Kidney (tissue), 14 donors: ENCODE measurements around the gene PLEKHB1. TPM values are rescaled to one million over a fixed set of nuclear protein-coding genes. Genes with fewer than 3 reads are reported as not detected.

Experiments
- DNase-seq, 5 donors: peaks; one replicate each; pipeline ENCODE4 v3.0.0-alpha.2; 2013 to 2020
- FAIRE-seq: peaks from 2 replicates; lab custom pipeline; 2012; peaks lifted over from hg19 to GRCh38; lab: Jason Lieb, UNC
- H3K27ac ChIP-seq, 2 donors: one replicate each; pipeline ENCODE4 v1.7.0; 2013; ENCODE audit warnings: low read depth in 2 of 2, low read length in 2 of 2, inconsistent platforms in 1 of 2
- H3K27me3 ChIP-seq: one replicate; pipeline ENCODE4 v1.7.1; 2013; ENCODE audit warnings: low read length, inconsistent platforms; ENCODE audit not compliant: control insufficient read depth, insufficient read depth
- H3K36me3 ChIP-seq, 3 donors: one replicate each; pipeline versions ENCODE4 v1.7.0 to v1.7.1; 2013; ENCODE audit warnings: low read length in 3 of 3, control low read depth in 1 of 3, inconsistent platforms in 1 of 3; ENCODE audit not compliant: insufficient read depth in 3 of 3, control insufficient read depth in 2 of 3
- H3K4me1 ChIP-seq, 3 donors: one replicate each; pipeline versions ENCODE4 v1.7.0 to v1.7.1; 2013; ENCODE audit warnings: low read length in 3 of 3, inconsistent platforms in 1 of 3, low read depth in 1 of 3; ENCODE audit not compliant: control insufficient read depth in 2 of 3, insufficient read depth in 2 of 3
- H3K4me3 ChIP-seq, 3 donors: one replicate each; pipeline versions ENCODE4 v1.7.0 to v1.8.1; 2013; ENCODE audit warnings: low read length in 3 of 3, control low read depth in 1 of 3, inconsistent platforms in 1 of 3
- H3K9ac ChIP-seq, 3 donors: one replicate each; pipeline versions ENCODE4 v1.7.0 to v1.7.1; 2013; ENCODE audit warnings: low read length in 3 of 3, control low read depth in 1 of 3, inconsistent platforms in 1 of 3
- H3K9me3 ChIP-seq, 3 donors: one replicate each; pipeline versions ENCODE4 v1.7.0 to v1.7.1; 2013; ENCODE audit warnings: low read length in 3 of 3, control low read depth in 1 of 3, inconsistent platforms in 1 of 3; ENCODE audit not compliant: control insufficient read depth in 2 of 3, insufficient read depth in 1 of 3
- intact Hi-C: fragments of 100-400 bp; cut with DNase I; formaldehyde crosslinking; loops from one replicate; pipeline ENCODE4 v1.11.1; 2022
- polyA plus RNA-seq: library from polyadenylated mRNA; stranded (reverse); fragments of 350-450 nt; fragmentation: Illumina TruSeq; extraction: RNeasy Lipid Tissue Mini Kit (QIAGEN cat#74804); gene quantifications from one replicate; pipeline ENCODE4 v1.2.3, GENCODE V29; 2014; ENCODE audit warnings: low read depth, low replicate concordance; ENCODE audit not compliant: insufficient read depth
- total RNA-seq: library from RNA; stranded (reverse); fragmentation: NEBNext Ultra II Directional; extraction: Animal tissue kit (Norgen Biotek cat#: 25700); gene quantifications from one replicate; pipeline ENCODE4 v1.2.1, GENCODE V29; 2021
- TF ChIP-seq, protein P1 (sequence below): IDR thresholded peaks from 3 replicates; pipeline ENCODE4 v1.5.1; 2012; ENCODE audit warnings: mild to moderate bottlenecking, moderate library complexity, borderline replicate concordance; ENCODE audit not compliant: insufficient read depth; ENCODE audit errors: extremely low read depth
- donor health status: control.
- donor health status: control.
- donor health status: control.
- donor health status: control.
- donor health status: control.
- donor health status: DM: yes; HTN: yes; CAD: no.
- donor health status: Normal renal cell carcinoma (clear cell type).

Gene PLEKHB1
- total and polyA plus RNA-seq, 2 donors from 2014 or later: 21.0 to 30.4 TPM

DNA sequence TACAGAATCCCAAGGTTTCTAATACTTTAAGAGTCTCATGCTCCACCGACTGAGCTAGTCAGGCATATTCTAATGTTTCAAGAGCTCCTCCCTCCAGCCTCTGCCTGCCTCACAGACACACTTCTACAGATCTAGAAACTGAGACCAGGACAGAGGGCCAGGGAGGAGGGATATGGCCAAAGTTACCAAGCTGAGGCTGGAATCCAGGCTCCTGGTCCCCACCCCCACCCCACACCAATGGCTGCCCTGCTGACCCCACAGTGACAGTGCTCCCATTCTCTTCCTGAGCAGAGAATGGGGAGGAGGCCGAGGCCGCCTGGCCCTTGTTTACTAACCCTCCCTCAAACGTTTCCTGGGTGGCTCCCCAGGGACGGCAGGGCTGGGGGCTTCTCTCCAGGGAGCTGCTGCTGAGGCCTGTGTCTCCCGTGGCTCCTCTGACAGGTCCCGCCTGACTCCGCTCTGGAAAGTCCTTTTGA, 2.2 kb downstream of the PLEKHB1 start:
- H3K27ac ChIP-seq: no peak overlapping the region
- peak in 2 of 5 donors; percentile 39 to 52 for DNase-seq
- H3K9me3 ChIP-seq: no peaks in the 10 kb centered on the region
- H3K9ac ChIP-seq: no peak overlapping the region
- TF ChIP-seq, protein P1, sequence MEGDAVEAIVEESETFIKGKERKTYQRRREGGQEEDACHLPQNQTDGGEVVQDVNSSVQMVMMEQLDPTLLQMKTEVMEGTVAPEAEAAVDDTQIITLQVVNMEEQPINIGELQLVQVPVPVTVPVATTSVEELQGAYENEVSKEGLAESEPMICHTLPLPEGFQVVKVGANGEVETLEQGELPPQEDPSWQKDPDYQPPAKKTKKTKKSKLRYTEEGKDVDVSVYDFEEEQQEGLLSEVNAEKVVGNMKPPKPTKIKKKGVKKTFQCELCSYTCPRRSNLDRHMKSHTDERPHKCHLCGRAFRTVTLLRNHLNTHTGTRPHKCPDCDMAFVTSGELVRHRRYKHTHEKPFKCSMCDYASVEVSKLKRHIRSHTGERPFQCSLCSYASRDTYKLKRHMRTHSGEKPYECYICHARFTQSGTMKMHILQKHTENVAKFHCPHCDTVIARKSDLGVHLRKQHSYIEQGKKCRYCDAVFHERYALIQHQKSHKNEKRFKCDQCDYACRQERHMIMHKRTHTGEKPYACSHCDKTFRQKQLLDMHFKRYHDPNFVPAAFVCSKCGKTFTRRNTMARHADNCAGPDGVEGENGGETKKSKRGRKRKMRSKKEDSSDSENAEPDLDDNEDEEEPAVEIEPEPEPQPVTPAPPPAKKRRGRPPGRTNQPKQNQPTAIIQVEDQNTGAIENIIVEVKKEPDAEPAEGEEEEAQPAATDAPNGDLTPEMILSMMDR: no peak
- no peak for FAIRE-seq
- no peak overlapping the region for H3K4me3 ChIP-seq
- peaks cover 0 to 4% (median 0%) of the 10 kb centered on the region in 3 donors for H3K4me1 ChIP-seq
- H3K36me3 ChIP-seq: no peaks in the 10 kb centered on the region
- H3K27me3 ChIP-seq: peaks cover 3% of the 10 kb centered on the region
- intact Hi-C loops: no loop called here

DNA sequence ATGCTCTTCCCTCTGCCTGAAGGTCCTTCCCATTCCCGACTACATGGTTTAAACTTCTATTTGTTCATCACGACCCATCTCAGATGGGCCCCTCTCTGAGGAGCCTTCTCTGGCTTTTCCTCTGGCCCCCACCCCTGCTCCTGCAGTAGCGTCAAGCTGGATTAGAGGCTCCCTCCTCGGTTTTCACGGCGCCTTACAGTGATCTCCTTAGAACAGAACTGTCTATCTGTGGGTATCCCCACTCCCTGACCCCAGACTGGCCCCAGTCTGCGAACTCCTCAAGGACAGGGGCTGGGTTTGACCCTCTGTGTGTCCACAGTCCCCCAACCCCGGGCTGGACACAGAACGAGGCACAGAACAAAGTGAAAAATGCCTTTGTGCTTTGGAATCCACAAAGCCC, 2.8 kb downstream of the PLEKHB1 start:
- no peaks in the 10 kb centered on the region for H3K9me3 ChIP-seq
- intact Hi-C loops: no loop called here
- H3K4me1 ChIP-seq: peaks cover 0 to 4% (median 0%) of the 10 kb centered on the region in 3 donors
- no peak overlapping the region for H3K4me3 ChIP-seq
- H3K27me3 ChIP-seq: peaks cover 3% of the 10 kb centered on the region
- no peak overlapping the region for H3K27ac ChIP-seq
- no peaks in the 10 kb centered on the region for H3K36me3 ChIP-seq
- TF ChIP-seq, protein P1: no peak
- H3K9ac ChIP-seq: no peak overlapping the region
- DNase-seq (no peak), FAIRE-seq (no peak)

DNA sequence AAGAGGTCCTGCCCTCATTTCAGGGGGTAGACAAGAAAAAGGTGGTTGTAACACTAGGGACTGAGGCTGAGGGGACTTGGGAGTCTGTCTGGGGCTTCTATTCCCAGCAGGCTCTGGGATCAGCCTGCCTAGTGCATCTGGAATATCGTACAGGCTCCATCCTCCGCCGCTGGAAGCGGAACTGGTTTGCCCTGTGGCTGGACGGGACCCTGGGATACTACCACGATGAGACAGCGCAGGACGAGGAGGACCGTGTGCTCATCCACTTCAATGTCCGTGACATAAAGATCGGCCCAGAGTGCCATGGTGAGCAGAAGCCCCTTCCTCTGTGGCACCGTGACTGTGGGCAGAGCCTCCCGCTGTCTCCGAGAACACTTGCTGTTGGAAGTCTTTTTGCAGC, 4.0 kb downstream of the PLEKHB1 start:
- H3K27ac ChIP-seq: no peak overlapping the region
- intact Hi-C loops: loop anchor here (10.0 kb wide), 1 partner anchor 246 kb away; no protein-coding TSS in a partner anchor
- H3K9ac ChIP-seq: no peak overlapping the region
- peaks cover 0 to 4% (median 0%) of the 10 kb centered on the region in 3 donors for H3K4me1 ChIP-seq
- no peaks in the 10 kb centered on the region for H3K36me3 ChIP-seq
- DNase-seq: no peak
- no peak overlapping the region for H3K4me3 ChIP-seq
- no peak for FAIRE-seq
- H3K9me3 ChIP-seq: no peaks in the 10 kb centered on the region
- TF ChIP-seq, protein P1: no peak
- H3K27me3 ChIP-seq: no peaks in the 10 kb centered on the region

DNA sequence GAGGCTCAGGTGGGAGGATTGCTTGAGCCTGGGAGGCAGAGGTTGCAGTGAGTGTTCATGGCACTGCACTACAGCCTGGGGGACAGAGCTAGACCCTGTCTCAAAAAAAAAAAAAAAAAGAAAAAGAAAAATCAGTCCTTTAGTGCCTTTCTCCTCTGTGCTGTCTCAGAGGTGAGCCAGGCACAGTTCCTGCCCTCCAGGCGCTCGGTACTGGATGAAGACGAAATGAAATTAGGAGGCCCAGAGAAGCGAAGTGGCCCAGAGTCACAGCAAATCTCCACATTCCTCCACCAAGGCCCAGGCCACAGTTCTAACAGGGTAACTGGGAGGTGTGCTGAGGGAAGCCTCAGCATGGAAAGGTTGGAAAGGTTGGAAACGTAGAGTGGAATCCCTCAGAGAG, 4.9 kb downstream of the PLEKHB1 start:
- Histone ChIP-seq H3K9me3 (no peaks in the 10 kb centered on the region), H3K27me3 (no peaks in the 10 kb centered on the region), H3K36me3 (no peaks in the 10 kb centered on the region), H3K4me3 (no peak overlapping the region), H3K4me1 (peaks cover 0 to 4% (median 0%) of the 10 kb centered on the region in 3 donors), H3K9ac (no peak overlapping the region), H3K27ac (no peak overlapping the region)
- no peak for DNase-seq
- no peak for FAIRE-seq
- intact Hi-C loops: loop anchor here (10.0 kb wide), 1 partner anchor 246 kb away; no protein-coding TSS in a partner anchor
- TF ChIP-seq, protein P1: no peak
